ENCODE measurements around the gene GSC. TPM values are rescaled to one million over a fixed set of nuclear protein-coding genes. Genes with fewer than 3 reads are reported as not detected.

The GSC gene
- total RNA-seq, 1 experiment from 2014 or later: not detected

DNA sequence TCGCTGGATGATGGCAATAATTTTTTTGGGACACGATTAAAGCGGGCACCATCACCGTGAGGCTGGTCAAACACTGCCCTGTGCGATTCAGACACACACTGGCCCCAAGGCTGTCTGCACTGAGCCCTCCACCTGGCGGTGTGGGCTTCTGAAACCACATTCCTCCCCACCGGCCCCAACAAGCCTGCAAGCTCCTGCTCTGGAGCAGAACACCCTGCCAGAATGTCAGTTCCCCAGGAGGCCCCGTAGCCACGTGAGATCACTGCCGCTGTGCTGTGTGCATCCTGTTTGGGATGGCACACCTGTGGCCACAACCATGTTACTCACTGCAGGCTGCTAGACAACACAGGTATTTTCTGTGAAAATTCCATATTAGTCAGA, 7.9 kb downstream of the GSC start:
- no peak for TF ChIP-seq EZH2 (IDR thresholded peaks at IDR 0.05; ENCODE audit: low read length, unreplicated experiment)
- no peak for TF ChIP-seq EZH2phosphoT487 (IDR thresholded peaks at IDR 0.05; ENCODE audit: borderline replicate concordance, low read length)
- no peak for TF ChIP-seq CTCF (conservative IDR thresholded peaks at IDR 0.05; ENCODE audit: low read depth, low read length)
- DNase-seq (no peak), ATAC-seq (no peak)
- CTCF ChIA-PET: no interaction called here
- no peak overlapping the region for H2AFZ ChIP-seq (ENCODE audit: low read length)
- no peaks in the 10 kb centered on the region for H3K9me3 ChIP-seq (ENCODE audit: low read length)
- no peak overlapping the region for H3K9ac ChIP-seq (ENCODE audit: low read length)
- no peaks in the 10 kb centered on the region for H3K4me1 ChIP-seq (ENCODE audit: insufficient read depth, low read length)
- H3K36me3 ChIP-seq (ENCODE audit: low read depth, low read length): no peaks in the 10 kb centered on the region
- H3K27me3 ChIP-seq (ENCODE audit: low read length): peaks cover 26% of the 10 kb centered on the region
- no peaks in the 10 kb centered on the region for H3F3A ChIP-seq (ENCODE audit: low read length, unreplicated experiment)
- H3K9me2 ChIP-seq (replicated peaks; ENCODE audit: low read length): no peaks in the 10 kb centered on the region
- H4K20me1 ChIP-seq (ENCODE audit: low read length): no peaks in the 10 kb centered on the region
- no peaks in the 10 kb centered on the region for H3K79me2 ChIP-seq (ENCODE audit: low read length)
- intact Hi-C loops (cut with micrococcal nuclease): no loop called here
- H3K27ac ChIP-seq (ENCODE audit: low read length): no peak overlapping the region
- no peak overlapping the region for H3K4me3 ChIP-seq (ENCODE audit: low read length)
- H3K4me2 ChIP-seq (ENCODE audit: low read length): no peak overlapping the region
- POLR2A ChIA-PET (ENCODE audit: unreplicated experiment): no interaction called here
- no TSS peak for BruUV-seq (replicated peaks)

DNA sequence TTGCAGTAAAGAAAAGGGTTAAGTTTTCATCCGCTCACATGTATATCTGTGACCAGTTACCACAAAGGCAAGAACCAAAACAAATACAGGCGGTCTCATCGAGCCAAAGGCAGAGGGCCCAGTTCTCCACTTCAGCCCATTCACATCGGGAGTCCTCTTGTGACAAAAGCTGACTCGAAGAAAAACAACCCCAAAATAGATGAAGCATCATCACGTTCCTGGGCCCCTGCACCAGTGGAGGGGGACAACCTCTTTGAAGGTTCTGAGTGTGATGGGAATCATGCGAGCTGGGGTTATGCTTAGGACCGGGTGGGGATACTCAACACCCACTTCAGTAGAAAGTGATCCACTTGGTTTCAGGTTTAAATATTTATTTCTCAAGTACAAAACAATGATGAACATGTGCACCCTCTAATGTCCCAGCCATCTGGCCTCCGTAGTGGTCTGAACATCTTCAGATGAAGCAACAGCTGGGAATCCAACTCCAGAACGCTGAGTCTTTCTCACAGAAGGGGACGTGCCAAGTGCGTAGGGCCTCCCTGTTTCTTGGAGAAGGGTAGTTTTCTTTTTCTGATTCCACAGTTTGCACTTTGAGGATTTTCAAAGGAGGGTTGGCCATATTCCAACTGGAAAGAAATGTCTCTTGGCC, 8.4 kb downstream of the GSC start:
- H3K9ac ChIP-seq (ENCODE audit: low read length): no peak overlapping the region
- H3K9me2 ChIP-seq (replicated peaks; ENCODE audit: low read length): no peaks in the 10 kb centered on the region
- POLR2A ChIA-PET (ENCODE audit: unreplicated experiment): no interaction called here
- DNase-seq (no peak), ATAC-seq (no peak)
- H3K4me1 ChIP-seq (ENCODE audit: insufficient read depth, low read length): no peaks in the 10 kb centered on the region
- TF ChIP-seq EZH2 (IDR thresholded peaks at IDR 0.05; ENCODE audit: low read length, unreplicated experiment): no peak
- no peak for TF ChIP-seq CTCF (conservative IDR thresholded peaks at IDR 0.05; ENCODE audit: low read depth, low read length)
- TF ChIP-seq EZH2phosphoT487 (IDR thresholded peaks at IDR 0.05; ENCODE audit: borderline replicate concordance, low read length): no peak
- no peaks in the 10 kb centered on the region for H3K9me3 ChIP-seq (ENCODE audit: low read length)
- H3K79me2 ChIP-seq (ENCODE audit: low read length): no peaks in the 10 kb centered on the region
- no peaks in the 10 kb centered on the region for H3K36me3 ChIP-seq (ENCODE audit: low read depth, low read length)
- no peaks in the 10 kb centered on the region for H4K20me1 ChIP-seq (ENCODE audit: low read length)
- CTCF ChIA-PET: no interaction called here
- peaks cover 26% of the 10 kb centered on the region for H3K27me3 ChIP-seq (ENCODE audit: low read length)
- H3F3A ChIP-seq (ENCODE audit: low read length, unreplicated experiment): no peaks in the 10 kb centered on the region
- intact Hi-C loops (cut with micrococcal nuclease): no loop called here
- no peak overlapping the region for H3K4me2 ChIP-seq (ENCODE audit: low read length)
- no peak overlapping the region for H3K27ac ChIP-seq (ENCODE audit: low read length)
- no TSS peak for BruUV-seq (replicated peaks)
- no peak overlapping the region for H2AFZ ChIP-seq (ENCODE audit: low read length)
- no peak overlapping the region for H3K4me3 ChIP-seq (ENCODE audit: low read length)

GRCh38 chr14:94756310-94756882, 13.5 kb downstream of the GSC start:
- no peak overlapping the region for H2AFZ ChIP-seq (ENCODE audit: low read length)
- no peaks in the 10 kb centered on the region for H4K20me1 ChIP-seq (ENCODE audit: low read length)
- H3K4me1 ChIP-seq (ENCODE audit: insufficient read depth, low read length): no peaks in the 10 kb centered on the region
- DNase-seq (no peak), ATAC-seq (no peak)
- no peaks in the 10 kb centered on the region for H3F3A ChIP-seq (ENCODE audit: low read length, unreplicated experiment)
- TF ChIP-seq CTCF (conservative IDR thresholded peaks at IDR 0.05; ENCODE audit: low read depth, low read length) (no peak), EZH2phosphoT487 (IDR thresholded peaks at IDR 0.05; ENCODE audit: borderline replicate concordance, low read length) (no peak), EZH2 (IDR thresholded peaks at IDR 0.05; ENCODE audit: low read length, unreplicated experiment) (no peak)
- no peak overlapping the region for H3K9ac ChIP-seq (ENCODE audit: low read length)
- no peak overlapping the region for H3K4me3 ChIP-seq (ENCODE audit: low read length)
- CTCF ChIA-PET: no interaction called here
- no peak overlapping the region for H3K27ac ChIP-seq (ENCODE audit: low read length)
- intact Hi-C loops (cut with micrococcal nuclease): no loop called here
- no peak overlapping the region for H3K4me2 ChIP-seq (ENCODE audit: low read length)
- BruUV-seq (replicated peaks): no TSS peak
- no peaks in the 10 kb centered on the region for H3K79me2 ChIP-seq (ENCODE audit: low read length)
- H3K9me3 ChIP-seq (ENCODE audit: low read length): no peaks in the 10 kb centered on the region
- no peaks in the 10 kb centered on the region for H3K36me3 ChIP-seq (ENCODE audit: low read depth, low read length)
- POLR2A ChIA-PET (ENCODE audit: unreplicated experiment): no interaction called here
- no peaks in the 10 kb centered on the region for H3K9me2 ChIP-seq (replicated peaks; ENCODE audit: low read length)
- peaks cover 7% of the 10 kb centered on the region; the same call in 1 of the 2 replicates for H3K27me3 ChIP-seq (ENCODE audit: low read length)

Data from PC-3 (cell line).